PC-3 (cell line): ENCODE data around the gene SLC7A4.

Experiments
- EZH2 ChIP-seq: fragments of 300-600 bp; sonication (generic); IDR thresholded peaks from one replicate; pipeline ENCODE4 v1.6.1; 2017; ENCODE audit warnings: antibody characterized with exemption, mild to moderate bottlenecking, low read length; ENCODE audit not compliant: unreplicated experiment
- TF ChIP-seq, protein P1 (sequence below): fragments of 300-600 bp; sonication (generic); conservative IDR thresholded peaks from 2 replicates; pipeline ENCODE4 v1.5.1; 2017; ENCODE audit warnings: antibody characterized with exemption, low read depth, mild to moderate bottlenecking, low read length

DNA sequence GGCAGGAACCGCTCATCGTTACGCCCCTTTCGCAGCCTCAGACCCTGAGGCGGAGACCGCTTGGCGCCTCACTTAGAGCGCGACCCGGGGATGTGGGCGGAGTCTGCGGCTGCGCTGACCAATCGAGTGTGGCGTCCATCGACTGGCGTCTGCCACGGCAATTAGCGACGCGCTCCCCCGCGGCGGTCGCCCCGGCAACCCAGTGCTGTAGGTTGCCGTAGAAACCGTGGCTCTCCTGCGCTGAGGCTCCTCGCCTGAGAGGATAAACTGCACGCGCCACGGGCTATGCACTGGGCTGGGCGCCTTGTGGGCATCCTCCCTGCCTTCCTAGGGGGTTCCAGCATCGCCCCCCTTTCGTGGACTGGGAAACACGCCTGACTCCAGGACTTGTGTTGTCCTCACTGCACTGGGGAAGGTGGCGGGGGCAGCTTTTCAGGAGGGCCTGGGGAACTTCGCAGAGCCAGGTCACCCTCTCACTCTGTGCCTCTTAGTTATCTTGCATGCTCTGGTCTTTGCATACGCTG, 18.1 kb downstream of the SLC7A4 start:
- TF ChIP-seq, protein P1, sequence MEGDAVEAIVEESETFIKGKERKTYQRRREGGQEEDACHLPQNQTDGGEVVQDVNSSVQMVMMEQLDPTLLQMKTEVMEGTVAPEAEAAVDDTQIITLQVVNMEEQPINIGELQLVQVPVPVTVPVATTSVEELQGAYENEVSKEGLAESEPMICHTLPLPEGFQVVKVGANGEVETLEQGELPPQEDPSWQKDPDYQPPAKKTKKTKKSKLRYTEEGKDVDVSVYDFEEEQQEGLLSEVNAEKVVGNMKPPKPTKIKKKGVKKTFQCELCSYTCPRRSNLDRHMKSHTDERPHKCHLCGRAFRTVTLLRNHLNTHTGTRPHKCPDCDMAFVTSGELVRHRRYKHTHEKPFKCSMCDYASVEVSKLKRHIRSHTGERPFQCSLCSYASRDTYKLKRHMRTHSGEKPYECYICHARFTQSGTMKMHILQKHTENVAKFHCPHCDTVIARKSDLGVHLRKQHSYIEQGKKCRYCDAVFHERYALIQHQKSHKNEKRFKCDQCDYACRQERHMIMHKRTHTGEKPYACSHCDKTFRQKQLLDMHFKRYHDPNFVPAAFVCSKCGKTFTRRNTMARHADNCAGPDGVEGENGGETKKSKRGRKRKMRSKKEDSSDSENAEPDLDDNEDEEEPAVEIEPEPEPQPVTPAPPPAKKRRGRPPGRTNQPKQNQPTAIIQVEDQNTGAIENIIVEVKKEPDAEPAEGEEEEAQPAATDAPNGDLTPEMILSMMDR, result no peak
- TF ChIP-seq EZH2, result no peak
